Measurements from ENCODE around the gene NIFK. TPM values are rescaled to one million over a fixed set of nuclear protein-coding genes. Genes with fewer than 3 reads are reported as not detected.
"Not testable (repeated sequence)": the region's sequence is repeated elsewhere in the genome, so short reads cannot be mapped to it uniquely, and the experiment has no call there.

NIFK gene
- total and polyA plus RNA-seq, 9 donors, result 33.0 to 82.1 (median 49.9) TPM

DNA sequence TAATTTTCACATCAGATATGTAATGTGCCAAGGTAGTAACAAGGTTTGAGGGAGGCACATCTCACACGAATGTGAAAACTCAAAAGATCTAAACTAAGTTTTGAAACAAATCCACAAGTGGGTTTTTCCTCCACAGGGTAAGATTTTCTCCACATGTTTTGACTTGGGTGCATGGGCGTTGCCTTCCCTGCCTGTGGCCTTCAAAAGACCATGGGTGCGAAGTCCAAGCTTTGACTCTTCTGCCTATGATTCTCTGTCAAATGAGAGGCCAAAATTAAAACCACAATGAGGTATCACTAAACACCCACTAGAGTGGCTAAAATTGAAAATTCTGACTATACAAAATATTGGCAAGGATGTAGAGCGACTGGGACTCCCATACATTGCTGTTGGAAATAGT lies 30.7 kb downstream of the NIFK start:
- Histone ChIP-seq H3K9me3 (no peaks in the 10 kb centered on the region), H3K4me3 (no peak overlapping the region), H3K36me3 (no peaks in the 10 kb centered on the region), H3K4me1 (ENCODE audit: insufficient read depth) (no peaks in the 10 kb centered on the region), H3K27me3 (no peaks in the 10 kb centered on the region), H3K27ac (no peak overlapping the region)
- no peak for TF ChIP-seq POLR2A (IDR thresholded peaks at IDR 0.05)
- TF ChIP-seq EP300 (IDR thresholded peaks at IDR 0.05), result no peak
- TF ChIP-seq CTCF (IDR thresholded peaks at IDR 0.05), result no peak
- DNase-seq, result no peak
- WGBS, 3 donors, result 91 to 94% (median 92%) methylated on average over 4 of the region's 4 CpGs
- intact Hi-C loops (cut with DNase I), result no loop called here

GRCh38 chr2:121705390-121705789 lies 31.3 kb downstream of the NIFK start:
- no peak overlapping the region for H3K27ac ChIP-seq
- TF ChIP-seq POLR2A (IDR thresholded peaks at IDR 0.05), result no peak
- TF ChIP-seq CTCF (IDR thresholded peaks at IDR 0.05), result no peak
- no peak for TF ChIP-seq EP300 (IDR thresholded peaks at IDR 0.05)
- 83 to 88% (median 84%) methylated on average over 8 of the region's 8 CpGs for WGBS, 3 donors
- H3K4me1 ChIP-seq (ENCODE audit: insufficient read depth), result no peaks in the 10 kb centered on the region
- no peak overlapping the region for H3K4me3 ChIP-seq
- no peak for DNase-seq
- H3K27me3 ChIP-seq, result no peaks in the 10 kb centered on the region
- intact Hi-C loops (cut with DNase I), result no loop called here
- H3K36me3 ChIP-seq, result no peaks in the 10 kb centered on the region
- no peaks in the 10 kb centered on the region for H3K9me3 ChIP-seq

DNA sequence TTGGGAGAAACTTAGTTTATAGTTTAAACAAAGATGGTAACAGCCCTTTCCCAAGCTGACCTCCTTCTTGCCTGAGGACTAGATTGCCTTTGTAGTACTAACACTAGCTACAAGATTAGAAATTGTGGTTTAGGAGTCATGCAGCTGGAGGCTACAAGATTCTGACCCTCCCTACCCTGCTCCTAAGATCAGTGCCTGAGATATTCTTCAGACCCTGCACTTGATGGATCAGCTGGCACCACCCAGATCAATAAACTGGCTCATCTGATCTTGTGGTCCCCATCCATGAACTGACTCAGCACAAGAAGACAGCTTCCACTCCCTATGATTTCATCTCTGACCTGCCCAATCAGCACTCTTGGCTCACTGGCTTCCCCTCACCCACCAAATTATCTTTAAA lies 34.9 kb downstream of the NIFK start:
- DNase-seq; H3K36me3 ChIP-seq; H3K4me3 ChIP-seq; intact Hi-C loops (cut with DNase I); H3K27me3 ChIP-seq; H3K27ac ChIP-seq; H3K9me3 ChIP-seq; H3K4me1 ChIP-seq (ENCODE audit: insufficient read depth): not testable (repeated sequence)

- TF ChIP-seq EP300 (IDR thresholded peaks at IDR 0.05), result no peak
- TF ChIP-seq POLR2A (IDR thresholded peaks at IDR 0.05), result no peak
- no peak for TF ChIP-seq CTCF (IDR thresholded peaks at IDR 0.05)
- Histone ChIP-seq H3K4me3 (no peak overlapping the region), H3K27me3 (no peaks in the 10 kb centered on the region), H3K36me3 (no peaks in the 10 kb centered on the region), H3K9me3 (no peaks in the 10 kb centered on the region), H3K4me1 (ENCODE audit: insufficient read depth) (no peaks in the 10 kb centered on the region), H3K27ac (no peak overlapping the region)
- WGBS, 3 donors, result 54 to 63% (median 61%) methylated on average over 19 of the region's 19 CpGs
- intact Hi-C loops (cut with DNase I), result no loop called here
- no peak for DNase-seq
These were observed 37.0 kb downstream of the NIFK start for GRCh38 chr2:121699421-121700333.

- Histone ChIP-seq H3K36me3 (no peaks in the 10 kb centered on the region), H3K4me1 (ENCODE audit: insufficient read depth) (no peaks in the 10 kb centered on the region), H3K27ac (no peak overlapping the region), H3K27me3 (no peaks in the 10 kb centered on the region), H3K4me3 (no peak overlapping the region), H3K9me3 (no peaks in the 10 kb centered on the region)
- TF ChIP-seq EP300 (IDR thresholded peaks at IDR 0.05), result no peak
- TF ChIP-seq CTCF (IDR thresholded peaks at IDR 0.05), result no peak
- TF ChIP-seq POLR2A (IDR thresholded peaks at IDR 0.05), result no peak
- intact Hi-C loops (cut with DNase I), result no loop called here
- no peak for DNase-seq
- 83 to 92% (median 85%) methylated on average over 11 of the region's 11 CpGs for WGBS, 3 donors
These were observed 38.3 kb downstream of the NIFK start for GRCh38 chr2:121698318-121698930.
